BJ (cell line): Measurements from ENCODE around the gene PCMTD2. TPM values are rescaled to one million over a fixed set of nuclear protein-coding genes. Genes with fewer than 3 reads are reported as not detected.

Experiments used
- CTCF ChIA-PET: fragments of 350-600 bp; formaldehyde crosslinking; extraction: SDS; loops from one replicate; lab custom pipeline; 2021; ENCODE audit warnings: antibody characterized with exemption, inconsistent platforms; lab: Yijun Ruan, JAX
- POLR2A ChIA-PET: fragments of 300-600 bp; sonication (Branson Sonifier 250); formaldehyde crosslinking; extraction: SDS; loops from one replicate; lab custom pipeline; 2021; ENCODE audit warnings: antibody characterized with exemption; lab: Charles Lee
- DNase-seq: peaks from one replicate; pipeline ENCODE4 v3.0.0-alpha.2; 2011; ENCODE audit warnings: low read depth
- H3K27me3 ChIP-seq: 2 replicates; pipeline ENCODE4 v1.6.0; 2011; ENCODE audit warnings: low read length; ENCODE audit not compliant: control insufficient read depth, insufficient read depth
- H3K36me3 ChIP-seq: 2 replicates; pipeline ENCODE4 v1.5.1; 2011; ENCODE audit warnings: low read length; ENCODE audit not compliant: control insufficient read depth, insufficient read depth
- H3K4me3 ChIP-seq: 2 replicates; pipeline ENCODE4 v1.5.1; 2011; ENCODE audit warnings: low read depth, mild to moderate bottlenecking, control low read depth, low read length
- polyA plus RNA-seq: library from polyadenylated mRNA; depleted of rRNA; stranded (reverse); fragments of >200 nt; gene quantifications from 2 replicates; pipeline ENCODE4 v1.2.3, GENCODE V29; 2011
- TF ChIP-seq, protein P1 (sequence below): IDR thresholded peaks from 2 replicates; pipeline ENCODE4 v1.5.1; 2011; ENCODE audit warnings: low read depth, mild to moderate bottlenecking, control low read depth, inconsistent platforms, low read length, moderate library complexity; ENCODE audit not compliant: insufficient read depth

PCMTD2 gene
- polyA plus RNA-seq, 1 experiment: 34.4 TPM

DNA sequence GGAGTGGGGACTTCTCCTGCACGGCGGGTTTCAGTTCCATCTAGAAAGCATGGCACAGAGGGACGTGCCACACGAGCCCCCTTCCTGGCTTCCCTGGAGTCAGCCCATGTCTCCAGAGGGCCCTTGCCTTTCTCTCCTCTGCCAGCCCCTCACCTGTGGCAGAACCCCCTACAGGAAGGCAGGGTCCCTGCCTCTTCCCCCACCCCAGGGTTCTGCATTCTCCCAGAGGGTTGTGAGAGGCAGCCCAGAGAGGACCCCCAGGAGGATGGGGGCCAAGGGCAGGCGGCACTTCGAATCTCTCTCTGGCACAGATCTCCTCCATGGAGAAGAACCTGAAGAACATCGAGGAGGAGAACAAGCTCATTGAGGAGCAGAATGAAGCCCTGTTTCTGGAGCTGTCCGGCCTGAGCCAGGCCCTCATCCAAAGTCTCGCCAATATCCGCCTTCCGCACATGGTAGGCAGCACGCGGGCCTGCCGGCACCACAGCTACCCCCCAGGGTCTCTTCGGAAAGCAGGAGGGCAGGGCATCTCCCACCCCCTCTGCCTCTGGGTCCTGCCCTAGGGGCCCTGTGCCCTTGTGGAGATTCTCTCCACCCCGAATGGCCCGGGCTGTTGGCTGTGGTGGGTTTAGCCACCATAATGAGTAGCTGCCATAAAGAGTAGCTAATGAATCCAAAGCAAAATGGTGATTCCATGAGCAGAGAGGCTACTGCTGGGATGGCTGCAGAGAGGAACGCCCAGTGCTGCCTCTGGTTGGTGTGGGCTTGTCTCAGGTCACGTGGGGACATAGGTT lies 15.9 kb upstream of the PCMTD2 start:
- ChIA-PET POLR2A (no interaction called here), CTCF (no interaction called here)
- TF ChIP-seq, protein P1, sequence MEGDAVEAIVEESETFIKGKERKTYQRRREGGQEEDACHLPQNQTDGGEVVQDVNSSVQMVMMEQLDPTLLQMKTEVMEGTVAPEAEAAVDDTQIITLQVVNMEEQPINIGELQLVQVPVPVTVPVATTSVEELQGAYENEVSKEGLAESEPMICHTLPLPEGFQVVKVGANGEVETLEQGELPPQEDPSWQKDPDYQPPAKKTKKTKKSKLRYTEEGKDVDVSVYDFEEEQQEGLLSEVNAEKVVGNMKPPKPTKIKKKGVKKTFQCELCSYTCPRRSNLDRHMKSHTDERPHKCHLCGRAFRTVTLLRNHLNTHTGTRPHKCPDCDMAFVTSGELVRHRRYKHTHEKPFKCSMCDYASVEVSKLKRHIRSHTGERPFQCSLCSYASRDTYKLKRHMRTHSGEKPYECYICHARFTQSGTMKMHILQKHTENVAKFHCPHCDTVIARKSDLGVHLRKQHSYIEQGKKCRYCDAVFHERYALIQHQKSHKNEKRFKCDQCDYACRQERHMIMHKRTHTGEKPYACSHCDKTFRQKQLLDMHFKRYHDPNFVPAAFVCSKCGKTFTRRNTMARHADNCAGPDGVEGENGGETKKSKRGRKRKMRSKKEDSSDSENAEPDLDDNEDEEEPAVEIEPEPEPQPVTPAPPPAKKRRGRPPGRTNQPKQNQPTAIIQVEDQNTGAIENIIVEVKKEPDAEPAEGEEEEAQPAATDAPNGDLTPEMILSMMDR: no peak
- no peak for DNase-seq
- Histone ChIP-seq H3K27me3 (peaks cover 10% of the 10 kb centered on the region), H3K4me3 (no peak overlapping the region), H3K36me3 (no peaks in the 10 kb centered on the region)

GRCh38 chr20:64240243-64241015 lies 15.1 kb upstream of the PCMTD2 start:
- CTCF ChIA-PET: no interaction called here
- POLR2A ChIA-PET: no interaction called here
- DNase-seq: no peak
- no peaks in the 10 kb centered on the region for H3K36me3 ChIP-seq
- H3K27me3 ChIP-seq: peaks cover 13% of the 10 kb centered on the region
- TF ChIP-seq, protein P1: no peak
- H3K4me3 ChIP-seq: no peak overlapping the region

DNA sequence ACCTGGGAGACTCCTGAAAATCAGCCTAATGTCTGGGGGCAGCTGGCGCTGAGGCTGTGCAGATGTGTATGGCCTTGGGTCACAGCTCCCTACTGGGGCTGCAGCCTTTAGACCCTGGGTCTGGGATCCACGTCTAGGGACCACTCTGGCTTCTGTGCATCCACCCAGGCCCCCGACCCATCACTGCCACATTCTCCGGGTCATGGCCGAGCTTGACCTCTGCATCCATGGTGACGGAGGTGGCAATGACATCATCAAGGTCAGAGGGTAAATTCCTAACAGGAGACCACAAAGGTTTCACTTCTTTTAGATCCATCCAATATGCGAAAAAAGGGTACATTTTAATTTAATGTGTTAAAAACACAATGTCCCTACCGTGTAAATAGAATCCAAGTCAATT lies 14.5 kb upstream of the PCMTD2 start:
- POLR2A ChIA-PET: no interaction called here
- Histone ChIP-seq H3K27me3 (peaks cover 13% of the 10 kb centered on the region), H3K4me3 (no peak overlapping the region), H3K36me3 (no peaks in the 10 kb centered on the region)
- CTCF ChIA-PET: no interaction called here
- TF ChIP-seq, protein P1: no peak
- DNase-seq: no peak

GRCh38 chr20:64242003-64242796 lies 13.3 kb upstream of the PCMTD2 start:
- TF ChIP-seq, protein P1: no peak
- Histone ChIP-seq H3K36me3 (no peaks in the 10 kb centered on the region), H3K4me3 (no peak overlapping the region), H3K27me3 (peaks cover 13% of the 10 kb centered on the region)
- no peak for DNase-seq
- ChIA-PET POLR2A (no interaction called here), CTCF (no interaction called here)
